Astrocyte of the cerebellum (primary cell): ENCODE measurements around the gene FAM135A.
"Not testable (repeated sequence)": the region's sequence is repeated elsewhere in the genome, so short reads cannot be mapped to it uniquely, and the experiment has no call there.

Experiments used
- DNase-seq: peaks from one replicate; pipeline ENCODE4 v3.0.0-alpha.2; 2011; ENCODE audit warnings: low read depth
- H3K4me3 ChIP-seq: 2 replicates; pipeline ENCODE4 v1.5.1; 2011; ENCODE audit warnings: mild to moderate bottlenecking, low read depth, low read length, moderate library complexity
- CTCF ChIP-seq: IDR thresholded peaks from 2 replicates; pipeline ENCODE4 v1.5.1; 2012; ENCODE audit warnings: low read length, low read depth, moderate library complexity, mild to moderate bottlenecking; ENCODE audit errors: missing control alignments
- in situ Hi-C: cut with HindIII; loops from 2 replicates; pipeline ENCODE4 v1.10.0; 2017; ENCODE audit warnings: low sequenced_read_pairs

The FAM135A gene

GRCh38 chr6:70489364-70489763 is 76.1 kb downstream of the FAM135A start:
- H3K4me3 ChIP-seq: no peak overlapping the region
- DNase-seq: no peak
- TF ChIP-seq CTCF: no peak
- in situ Hi-C loops: no loop called here

GRCh38 chr6:70494833-70495232 is 81.5 kb downstream of the FAM135A start:
- no peak overlapping the region for H3K4me3 ChIP-seq
- no peak for TF ChIP-seq CTCF
- in situ Hi-C loops: no loop called here
- DNase-seq: no peak

- H3K4me3 ChIP-seq, in situ Hi-C loops, DNase-seq: not testable (repeated sequence)
Observed at GRCh38 chr6:70495790-70496189, 82.5 kb downstream of the FAM135A start.

- in situ Hi-C loops: loop anchor here (25.0 kb wide), 1 partner anchor 185 kb away; no protein-coding TSS in a partner anchor
- no peak for TF ChIP-seq CTCF
- no peak for DNase-seq
- H3K4me3 ChIP-seq: no peak overlapping the region
Observed at GRCh38 chr6:70502484-70502883, 89.2 kb downstream of the FAM135A start.

GRCh38 chr6:70503813-70504465 is 90.6 kb downstream of the FAM135A start:
- in situ Hi-C loops: loop anchor here (25.0 kb wide), 1 partner anchor 183 kb away; no protein-coding TSS in a partner anchor
- no peak for TF ChIP-seq CTCF
- H3K4me3 ChIP-seq: no peak overlapping the region
- DNase-seq: no peak

- no peak for DNase-seq
- TF ChIP-seq CTCF: no peak
- H3K4me3 ChIP-seq: no peak overlapping the region
- in situ Hi-C loops: loop anchor here (25.0 kb wide), 1 partner anchor 181 kb away; no protein-coding TSS in a partner anchor
Observed at GRCh38 chr6:70506321-70506720, 93.0 kb downstream of the FAM135A start.

GRCh38 chr6:70507161-70507560 is 93.9 kb downstream of the FAM135A start:
- in situ Hi-C loops: loop anchor here (25.0 kb wide), 1 partner anchor 180 kb away; no protein-coding TSS in a partner anchor
- no peak for TF ChIP-seq CTCF
- DNase-seq: no peak
- no peak overlapping the region for H3K4me3 ChIP-seq
